ENCODE data around the gene MYRIP.

- TF ChIP-seq EZH2 (IDR thresholded peaks at IDR 0.05) (no peak), POLR2AphosphoS5 (IDR thresholded peaks at IDR 0.05; ENCODE audit: borderline replicate concordance, low read depth, low read length) (no peak)
These were observed 233.5 kb downstream of the MYRIP start for GRCh38 chr3:40042752-40043443.
